Measurements from ENCODE around the gene CD300LB. TPM values are rescaled to one million over a fixed set of nuclear protein-coding genes. Genes with fewer than 3 reads are reported as not detected.

Gene CD300LB
- total RNA-seq, 1 donor from 2014 or later, result not detected

DNA sequence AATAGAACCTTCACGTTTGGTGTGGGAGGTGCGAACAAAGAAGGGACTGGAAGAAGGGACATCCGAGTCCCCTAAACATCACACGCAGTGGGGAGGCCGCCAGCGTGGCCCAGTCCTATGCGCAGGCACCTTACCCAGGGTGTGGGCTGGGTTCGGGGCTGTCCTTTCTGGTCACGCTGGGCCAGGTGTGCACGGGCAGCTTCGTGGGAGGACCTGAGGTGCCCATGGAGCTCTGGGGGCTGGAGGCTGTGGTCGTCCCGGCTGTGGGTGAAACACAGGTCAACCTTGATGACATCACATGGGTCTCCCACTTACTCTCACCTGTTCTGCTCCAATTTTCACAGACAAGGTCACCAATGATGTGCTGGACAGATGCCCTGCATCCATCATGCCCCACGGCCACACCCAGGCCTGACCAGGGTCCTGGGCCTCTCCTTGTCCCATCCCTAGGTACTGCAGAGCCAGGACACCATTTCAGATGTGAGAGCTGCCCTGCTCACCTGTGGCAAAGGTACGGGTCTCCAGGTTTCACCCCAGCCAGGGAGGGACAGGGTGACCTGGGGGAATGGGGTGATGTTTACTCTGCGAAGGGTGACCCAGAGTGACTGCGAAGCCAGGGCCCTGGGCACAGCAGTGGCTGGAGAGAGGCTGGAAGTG lies 11.6 kb upstream of the CD300LB start:
- H3K9me3 Mint-ChIP-seq (ENCODE audit: unreplicated experiment), result peaks cover 2% of the 10 kb centered on the region
- H3K36me3 Mint-ChIP-seq (ENCODE audit: unreplicated experiment), result peaks cover 5% of the 10 kb centered on the region
- TF ChIP-seq, protein P1, sequence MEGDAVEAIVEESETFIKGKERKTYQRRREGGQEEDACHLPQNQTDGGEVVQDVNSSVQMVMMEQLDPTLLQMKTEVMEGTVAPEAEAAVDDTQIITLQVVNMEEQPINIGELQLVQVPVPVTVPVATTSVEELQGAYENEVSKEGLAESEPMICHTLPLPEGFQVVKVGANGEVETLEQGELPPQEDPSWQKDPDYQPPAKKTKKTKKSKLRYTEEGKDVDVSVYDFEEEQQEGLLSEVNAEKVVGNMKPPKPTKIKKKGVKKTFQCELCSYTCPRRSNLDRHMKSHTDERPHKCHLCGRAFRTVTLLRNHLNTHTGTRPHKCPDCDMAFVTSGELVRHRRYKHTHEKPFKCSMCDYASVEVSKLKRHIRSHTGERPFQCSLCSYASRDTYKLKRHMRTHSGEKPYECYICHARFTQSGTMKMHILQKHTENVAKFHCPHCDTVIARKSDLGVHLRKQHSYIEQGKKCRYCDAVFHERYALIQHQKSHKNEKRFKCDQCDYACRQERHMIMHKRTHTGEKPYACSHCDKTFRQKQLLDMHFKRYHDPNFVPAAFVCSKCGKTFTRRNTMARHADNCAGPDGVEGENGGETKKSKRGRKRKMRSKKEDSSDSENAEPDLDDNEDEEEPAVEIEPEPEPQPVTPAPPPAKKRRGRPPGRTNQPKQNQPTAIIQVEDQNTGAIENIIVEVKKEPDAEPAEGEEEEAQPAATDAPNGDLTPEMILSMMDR (IDR thresholded peaks at IDR 0.05; ENCODE audit: partially characterized antibody, unreplicated experiment), result no peak
- H3K27me3 Mint-ChIP-seq (ENCODE audit: unreplicated experiment), result peaks cover 26% of the 10 kb centered on the region
- no peak overlapping the region for H3K4me3 Mint-ChIP-seq (ENCODE audit: unreplicated experiment)
- H3K27ac Mint-ChIP-seq (ENCODE audit: unreplicated experiment), result no peak overlapping the region
- no peaks in the 10 kb centered on the region for H3K4me1 Mint-ChIP-seq (ENCODE audit: low read depth, unreplicated experiment)
- DNase-seq, result no peak

DNA sequence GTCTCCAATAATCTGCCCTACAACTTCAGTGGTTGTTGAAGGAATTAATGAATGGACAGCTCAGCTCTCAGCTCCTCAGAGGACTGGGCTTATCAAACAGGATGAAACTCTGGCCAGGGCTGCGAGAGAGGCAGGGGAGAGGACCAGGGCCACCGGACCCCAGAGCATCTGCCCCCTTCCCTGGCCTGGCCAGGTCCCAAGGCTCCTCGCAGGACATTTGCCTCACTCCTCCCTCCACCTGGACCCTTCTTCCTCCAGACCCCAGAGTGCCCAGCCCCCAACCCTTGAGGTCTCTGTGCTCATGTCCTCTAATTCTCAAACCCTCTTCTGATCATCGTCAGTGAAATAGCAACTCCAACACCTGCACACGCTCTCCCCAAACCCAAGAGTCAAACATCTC lies 10.9 kb upstream of the CD300LB start:
- H3K36me3 Mint-ChIP-seq (ENCODE audit: unreplicated experiment), result peaks cover 5% of the 10 kb centered on the region
- H3K9me3 Mint-ChIP-seq (ENCODE audit: unreplicated experiment), result peaks cover 2% of the 10 kb centered on the region
- H3K27me3 Mint-ChIP-seq (ENCODE audit: unreplicated experiment), result peaks cover 23% of the 10 kb centered on the region
- no peak overlapping the region for H3K27ac Mint-ChIP-seq (ENCODE audit: unreplicated experiment)
- TF ChIP-seq, protein P1 (IDR thresholded peaks at IDR 0.05; ENCODE audit: partially characterized antibody, unreplicated experiment), result no peak
- H3K4me3 Mint-ChIP-seq (ENCODE audit: unreplicated experiment), result peak overlapping the region; percentile 0
- no peaks in the 10 kb centered on the region for H3K4me1 Mint-ChIP-seq (ENCODE audit: low read depth, unreplicated experiment)
- no peak for DNase-seq

DNA sequence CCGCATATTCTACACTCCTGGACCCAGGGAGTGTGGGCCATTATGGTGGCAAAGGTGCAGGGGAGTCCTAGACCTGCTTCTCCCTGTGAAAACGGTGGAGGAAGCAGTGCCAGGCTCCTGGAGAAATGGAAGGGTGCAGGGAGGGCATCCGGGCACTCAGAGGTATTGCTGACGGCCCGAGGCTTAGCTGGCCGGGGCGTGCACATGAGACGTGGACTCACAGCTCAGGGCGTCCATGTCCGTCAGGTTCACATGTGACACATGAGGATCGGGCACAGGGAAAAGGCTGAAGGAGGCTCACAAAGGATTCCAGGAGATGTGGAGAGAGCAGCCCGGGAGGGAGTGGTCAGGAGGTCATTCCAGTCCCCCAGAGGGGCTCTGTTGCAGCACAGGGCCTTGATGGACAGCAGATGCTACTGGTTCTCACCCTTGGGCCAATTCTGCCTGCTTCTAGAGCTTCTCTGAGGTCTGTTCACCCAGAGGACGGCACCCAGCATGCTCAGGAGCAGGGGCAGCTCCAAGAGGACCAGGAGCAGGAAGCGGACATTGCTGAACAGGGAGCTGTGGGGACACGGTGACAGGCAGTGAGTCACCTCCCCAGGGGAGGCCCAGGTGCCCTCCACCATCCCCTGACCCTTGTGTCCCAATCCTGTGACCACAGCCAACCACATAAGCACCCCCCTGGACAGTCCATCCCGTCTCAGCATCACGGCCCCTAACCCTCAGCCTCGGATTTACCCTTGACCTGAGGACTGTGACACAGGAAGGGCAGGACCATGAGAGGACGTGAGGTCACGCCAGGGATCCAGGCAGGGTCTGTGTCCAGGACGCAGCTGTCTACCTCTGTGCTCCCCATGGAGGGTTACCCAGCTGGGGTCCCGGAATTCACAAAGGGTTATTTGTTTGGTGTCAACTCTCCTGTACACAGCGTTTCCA lies 10.2 kb upstream of the CD300LB start:
- TF ChIP-seq, protein P1 (IDR thresholded peaks at IDR 0.05; ENCODE audit: partially characterized antibody, unreplicated experiment), result no peak
- Mint-ChIP-seq H3K27me3 (ENCODE audit: unreplicated experiment) (peaks cover 20% of the 10 kb centered on the region), H3K9me3 (ENCODE audit: unreplicated experiment) (peaks cover 2% of the 10 kb centered on the region), H3K4me1 (ENCODE audit: low read depth, unreplicated experiment) (no peaks in the 10 kb centered on the region), H3K36me3 (ENCODE audit: unreplicated experiment) (peaks cover 5% of the 10 kb centered on the region), H3K4me3 (ENCODE audit: unreplicated experiment) (no peak overlapping the region), H3K27ac (ENCODE audit: unreplicated experiment) (peak overlapping the region; percentile 22)
- no peak for DNase-seq

DNA sequence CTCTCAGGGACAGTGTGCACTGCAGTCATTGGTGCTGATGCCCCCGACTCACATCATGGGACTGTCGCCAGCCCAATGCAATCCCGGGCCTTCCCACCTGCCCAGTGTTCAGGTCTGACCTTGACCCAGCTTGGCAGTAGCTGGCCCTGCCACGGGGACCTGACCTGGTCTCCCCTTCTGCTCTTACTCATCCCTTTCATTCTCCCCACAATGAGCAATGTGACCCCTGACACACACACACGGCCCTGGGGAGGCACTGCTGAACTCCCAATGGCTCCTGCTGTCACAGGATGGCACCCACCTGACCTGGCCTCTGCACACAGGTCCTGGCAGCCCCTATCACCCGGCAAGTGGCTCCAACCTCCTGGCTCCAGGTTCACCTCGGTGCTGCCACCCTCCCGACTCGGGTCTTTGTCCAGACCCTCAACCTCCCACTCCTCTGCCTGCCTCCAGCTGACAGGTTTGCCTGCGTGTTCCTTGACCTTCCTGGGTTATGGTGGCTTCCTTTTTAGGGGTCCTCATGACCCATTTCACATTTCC lies 8.1 kb upstream of the CD300LB start:
- H3K27me3 Mint-ChIP-seq (ENCODE audit: unreplicated experiment), result peaks cover 17% of the 10 kb centered on the region
- TF ChIP-seq, protein P1 (IDR thresholded peaks at IDR 0.05; ENCODE audit: partially characterized antibody, unreplicated experiment), result no peak
- H3K27ac Mint-ChIP-seq (ENCODE audit: unreplicated experiment), result peak overlapping the region; percentile 31
- H3K4me3 Mint-ChIP-seq (ENCODE audit: unreplicated experiment), result no peak overlapping the region
- DNase-seq, result no peak
- peaks cover 5% of the 10 kb centered on the region for H3K36me3 Mint-ChIP-seq (ENCODE audit: unreplicated experiment)
- no peaks in the 10 kb centered on the region for H3K4me1 Mint-ChIP-seq (ENCODE audit: low read depth, unreplicated experiment)
- H3K9me3 Mint-ChIP-seq (ENCODE audit: unreplicated experiment), result peaks cover 2% of the 10 kb centered on the region

All from glutamatergic neuron (in vitro differentiated cells).